ENCODE data around the gene PROK1. TPM values are rescaled to one million over a fixed set of nuclear protein-coding genes. Genes with fewer than 3 reads are reported as not detected.
A peak's percentile ranks its signal among the peaks of the same experiment; 100 is the strongest.
"Not testable (repeated sequence)": the region's sequence is repeated elsewhere in the genome, so short reads cannot be mapped to it uniquely, and the experiment has no call there.

The PROK1 gene
- total RNA-seq, 1 experiment from 2014 or later, result not detected

DNA sequence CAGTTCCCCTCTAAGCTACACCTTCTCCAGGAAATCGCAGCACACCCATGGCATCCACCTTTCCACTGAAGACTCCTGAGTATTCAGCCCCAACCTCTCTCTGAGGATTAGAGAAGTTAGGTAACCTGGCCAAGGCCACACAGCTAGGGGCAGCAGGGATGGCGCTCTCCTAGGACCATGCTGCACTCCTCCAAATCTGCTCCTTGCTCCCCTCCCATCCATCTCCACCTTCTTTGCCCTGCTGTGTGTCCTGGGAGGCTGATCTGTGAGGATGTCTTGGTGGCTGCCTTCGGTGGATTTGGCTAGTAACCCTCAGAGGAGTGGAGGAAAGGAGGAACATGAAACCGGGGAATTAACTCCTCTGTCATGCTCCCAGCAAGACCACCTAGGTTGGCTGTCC, 20.0 kb upstream of the PROK1 start:
- in situ Hi-C loops (cut with HindIII; ENCODE audit: low sequenced_read_pairs), result no loop called here
- no peak for DNase-seq (ENCODE audit: low spot score)

- in situ Hi-C loops (cut with HindIII; ENCODE audit: low sequenced_read_pairs), result no loop called here
- DNase-seq (ENCODE audit: low spot score), result no peak
Observed at GRCh38 chr1:110433213-110433612, 17.7 kb upstream of the PROK1 start.

DNA sequence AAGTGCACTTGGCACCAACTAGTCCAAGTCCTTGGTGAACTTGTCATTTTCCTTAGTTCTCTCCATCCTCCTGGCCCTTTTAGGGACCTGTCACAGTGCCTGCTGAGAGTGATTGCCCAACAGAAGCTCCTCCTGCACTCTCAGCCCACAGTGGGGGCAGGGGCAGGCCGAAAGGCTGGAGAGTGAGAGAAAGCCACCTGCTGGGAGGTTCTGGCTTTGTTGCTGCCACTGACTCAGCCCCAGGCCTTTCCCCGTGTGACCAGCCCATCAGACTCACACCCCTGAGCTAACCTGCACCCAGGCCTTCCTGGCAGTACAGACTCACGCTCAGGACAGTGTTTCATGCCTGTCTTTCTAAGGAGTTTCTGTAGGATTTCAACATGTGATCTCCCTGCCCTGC, 17.1 kb upstream of the PROK1 start:
- no peak for DNase-seq (ENCODE audit: low spot score)
- in situ Hi-C loops (cut with HindIII; ENCODE audit: low sequenced_read_pairs), result no loop called here

DNA sequence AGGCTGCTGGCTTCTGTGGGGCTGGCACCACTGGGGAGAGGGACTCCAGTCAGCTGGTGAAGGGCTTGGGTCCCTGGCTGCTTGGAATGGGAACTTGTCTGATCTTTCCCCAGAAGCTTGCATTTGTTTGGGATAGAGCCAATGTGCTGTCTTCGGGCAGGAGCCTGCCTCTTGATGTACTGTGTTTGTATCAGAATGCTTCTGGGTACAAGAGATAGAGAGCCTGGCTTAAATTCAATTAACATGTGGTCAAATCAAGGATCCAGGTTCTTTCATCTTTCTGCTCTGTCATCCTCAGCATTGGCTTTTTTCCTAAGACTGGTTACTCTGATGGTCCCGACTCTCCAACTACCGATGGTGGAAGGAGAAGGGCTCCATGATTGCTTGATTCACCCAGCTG, 16.0 kb upstream of the PROK1 start:
- in situ Hi-C loops (cut with HindIII; ENCODE audit: low sequenced_read_pairs), result no loop called here
- no peak for DNase-seq (ENCODE audit: low spot score)

DNA sequence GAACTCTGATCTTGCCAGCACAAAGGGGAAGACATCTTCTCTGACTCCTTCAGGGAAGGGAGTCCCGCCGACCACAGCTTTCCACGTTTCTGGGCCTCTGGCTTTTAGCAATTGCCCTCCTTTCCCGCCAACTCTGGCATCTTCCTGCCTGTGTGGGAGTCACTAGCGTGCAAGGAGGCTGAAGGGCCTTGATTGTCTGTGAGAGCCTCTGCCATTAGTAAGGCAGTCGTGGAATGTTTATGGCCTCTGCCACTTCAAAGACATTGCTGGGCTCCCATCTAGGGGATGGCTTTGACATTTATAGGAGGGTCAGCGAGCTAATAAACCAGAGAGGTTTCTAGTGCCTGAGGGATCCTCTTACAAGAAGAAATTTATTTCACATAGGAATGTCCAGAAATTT, 14.3 kb upstream of the PROK1 start:
- in situ Hi-C loops (cut with HindIII; ENCODE audit: low sequenced_read_pairs), result no loop called here
- no peak for DNase-seq (ENCODE audit: low spot score)

DNA sequence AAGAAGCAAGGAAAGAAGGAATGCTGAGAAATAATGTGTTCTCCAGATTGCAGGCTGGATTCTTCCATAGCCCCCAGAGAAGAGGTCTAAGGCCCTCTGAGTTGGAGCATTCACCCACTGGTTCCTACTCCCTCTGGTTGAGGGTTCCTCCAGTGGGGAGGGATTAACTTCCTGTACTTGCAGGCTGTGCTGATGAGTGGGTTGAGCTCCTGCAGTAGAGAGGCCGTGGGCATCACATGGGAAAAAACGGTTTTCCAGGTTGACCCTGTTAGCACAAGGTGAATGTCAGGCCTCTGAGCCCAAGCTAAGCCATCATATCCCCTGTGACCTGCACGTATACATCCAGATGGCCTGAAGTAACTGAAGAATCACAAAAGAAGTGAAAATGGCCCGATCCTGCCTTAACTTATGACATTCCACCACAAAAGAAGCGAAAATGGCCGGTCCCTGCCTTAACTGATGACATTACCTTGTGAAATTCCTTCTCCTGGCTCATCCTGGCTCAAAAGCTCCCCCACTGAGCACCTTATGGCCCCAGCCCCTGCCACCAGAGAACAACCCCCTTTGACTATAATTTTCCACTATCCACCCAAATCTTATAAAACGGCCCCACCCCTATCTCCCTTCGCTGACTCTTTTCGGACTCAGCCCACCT, 13.2 kb upstream of the PROK1 start:
- in situ Hi-C loops (cut with HindIII; ENCODE audit: low sequenced_read_pairs); DNase-seq (ENCODE audit: low spot score): not testable (repeated sequence)

GRCh38 chr1:110438893-110439292, 12.1 kb upstream of the PROK1 start:
- no peak for DNase-seq (ENCODE audit: low spot score)
- in situ Hi-C loops (cut with HindIII; ENCODE audit: low sequenced_read_pairs), result no loop called here

DNA sequence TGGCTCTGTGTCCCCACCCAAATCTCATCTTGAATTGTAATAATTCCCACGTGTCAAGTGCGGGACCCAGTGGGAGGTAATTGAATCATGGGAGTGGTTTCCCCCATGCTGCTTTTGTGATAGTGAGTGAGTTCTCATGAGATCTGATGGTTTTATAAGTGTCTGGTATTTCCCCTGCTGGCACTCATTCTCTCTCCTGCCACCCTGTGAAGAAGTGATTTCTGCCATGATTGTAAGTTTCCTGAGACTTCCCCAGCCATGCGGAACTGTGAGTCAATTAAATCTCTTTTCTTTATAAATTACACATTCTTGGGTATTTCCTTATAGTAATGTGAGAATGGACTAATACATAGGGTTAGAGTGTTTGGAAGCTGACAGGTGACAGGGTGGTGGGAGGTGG, 11.1 kb upstream of the PROK1 start:
- in situ Hi-C loops (cut with HindIII; ENCODE audit: low sequenced_read_pairs); DNase-seq (ENCODE audit: low spot score): not testable (repeated sequence)

DNA sequence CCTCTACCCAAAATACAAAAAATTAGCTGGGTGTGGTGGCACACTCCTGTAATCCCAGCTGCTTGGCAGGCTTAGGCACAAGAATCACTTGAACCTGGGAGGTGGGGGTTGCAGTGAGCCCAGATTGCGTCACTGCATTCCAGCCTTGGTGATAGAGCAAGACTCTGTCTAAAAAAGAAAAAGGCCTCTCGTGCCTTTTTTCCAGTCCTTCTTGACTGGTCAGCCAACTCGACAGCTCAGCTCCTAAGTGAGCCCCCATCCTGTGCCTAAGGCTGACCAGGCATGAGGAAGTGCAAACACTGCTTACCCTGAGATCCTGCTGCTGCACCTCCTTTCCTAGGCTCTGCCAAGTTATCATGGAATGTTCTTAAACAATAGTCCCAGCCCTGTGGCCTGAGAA, 10.1 kb upstream of the PROK1 start:
- DNase-seq (ENCODE audit: low spot score), result no peak
- in situ Hi-C loops (cut with HindIII; ENCODE audit: low sequenced_read_pairs), result no loop called here

- DNase-seq (ENCODE audit: low spot score), result no peak
- in situ Hi-C loops (cut with HindIII; ENCODE audit: low sequenced_read_pairs), result no loop called here
Observed at GRCh38 chr1:110441888-110442287, 9.1 kb upstream of the PROK1 start.

DNA sequence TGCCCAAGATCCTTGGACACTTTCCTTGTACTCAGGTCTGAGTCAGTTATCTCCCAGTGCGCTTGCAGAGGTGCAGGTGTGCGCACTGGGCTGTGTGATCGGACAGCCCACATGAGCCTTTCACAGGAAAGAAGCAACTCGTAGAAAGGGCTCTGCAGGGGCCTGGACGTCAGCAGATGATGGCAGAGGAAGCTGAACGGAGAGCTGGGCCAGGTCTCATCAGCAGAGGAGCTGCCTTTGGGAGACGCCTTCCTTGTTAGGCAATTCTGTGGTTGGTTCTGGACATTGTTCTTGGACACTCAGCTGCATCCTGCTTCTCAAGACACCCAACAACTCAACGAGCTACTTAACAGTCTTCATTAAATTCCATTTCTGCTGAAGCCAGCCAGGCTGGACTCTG, 7.5 kb upstream of the PROK1 start:
- in situ Hi-C loops (cut with HindIII; ENCODE audit: low sequenced_read_pairs), result no loop called here
- DNase-seq (ENCODE audit: low spot score), result no peak

GRCh38 chr1:110444561-110444960, 6.4 kb upstream of the PROK1 start:
- in situ Hi-C loops (cut with HindIII; ENCODE audit: low sequenced_read_pairs), result no loop called here

GRCh38 chr1:110449661-110450651, 993 bp upstream of the PROK1 start:
- in situ Hi-C loops (cut with HindIII; ENCODE audit: low sequenced_read_pairs), result no loop called here

More at GRCh38 chr1:110444561-110444960, 6.4 kb upstream of the PROK1 start:
- DNase-seq (ENCODE audit: low spot score), result no peak

DNA sequence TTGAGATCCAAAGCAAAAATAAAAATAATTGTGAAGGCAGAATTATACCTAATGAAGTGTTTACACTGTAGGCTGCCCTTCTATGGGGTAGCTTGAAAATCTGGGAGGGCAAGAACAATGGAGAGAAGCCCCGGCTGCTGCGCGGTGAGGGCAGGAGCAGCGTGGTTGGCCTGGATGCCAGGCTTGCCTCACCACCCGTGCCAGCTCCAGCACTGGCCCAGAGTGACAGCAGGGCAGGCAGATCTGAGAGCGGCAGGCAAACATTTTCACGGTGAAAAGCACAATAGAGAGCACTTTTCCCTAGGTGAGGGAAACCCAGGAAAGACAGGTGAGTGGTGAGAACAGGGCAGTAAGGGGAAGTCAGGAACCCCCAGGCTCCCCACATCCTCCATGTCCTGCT, 1.4 kb downstream of the PROK1 start:
- peak; percentile 72 for DNase-seq (ENCODE audit: low spot score)
- in situ Hi-C loops (cut with HindIII; ENCODE audit: low sequenced_read_pairs), result no loop called here

More at GRCh38 chr1:110449661-110450651, 993 bp upstream of the PROK1 start:
- DNase-seq (ENCODE audit: low spot score), result no peak

DNA sequence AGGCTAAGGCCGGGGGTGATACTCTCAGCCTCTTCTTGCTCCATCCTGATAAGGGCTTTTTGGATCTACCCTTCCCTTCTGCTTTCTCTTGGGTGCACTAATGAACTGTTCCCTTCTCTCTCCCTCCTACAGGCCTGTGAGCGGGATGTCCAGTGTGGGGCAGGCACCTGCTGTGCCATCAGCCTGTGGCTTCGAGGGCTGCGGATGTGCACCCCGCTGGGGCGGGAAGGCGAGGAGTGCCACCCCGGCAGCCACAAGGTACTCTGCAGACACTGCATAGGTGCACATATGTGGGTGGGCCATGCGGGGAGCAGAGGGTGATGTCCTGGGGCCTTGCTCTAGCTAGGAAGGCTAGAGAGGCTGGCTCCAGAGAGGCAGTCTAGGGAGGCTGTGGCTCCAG, 2.9 kb downstream of the PROK1 start:
- in situ Hi-C loops (cut with HindIII; ENCODE audit: low sequenced_read_pairs), result no loop called here
- no peak for DNase-seq (ENCODE audit: low spot score)

- in situ Hi-C loops (cut with HindIII; ENCODE audit: low sequenced_read_pairs), result no loop called here
- DNase-seq (ENCODE audit: low spot score), result no peak
Observed at GRCh38 chr1:110454328-110454727, 3.4 kb downstream of the PROK1 start.

DNA sequence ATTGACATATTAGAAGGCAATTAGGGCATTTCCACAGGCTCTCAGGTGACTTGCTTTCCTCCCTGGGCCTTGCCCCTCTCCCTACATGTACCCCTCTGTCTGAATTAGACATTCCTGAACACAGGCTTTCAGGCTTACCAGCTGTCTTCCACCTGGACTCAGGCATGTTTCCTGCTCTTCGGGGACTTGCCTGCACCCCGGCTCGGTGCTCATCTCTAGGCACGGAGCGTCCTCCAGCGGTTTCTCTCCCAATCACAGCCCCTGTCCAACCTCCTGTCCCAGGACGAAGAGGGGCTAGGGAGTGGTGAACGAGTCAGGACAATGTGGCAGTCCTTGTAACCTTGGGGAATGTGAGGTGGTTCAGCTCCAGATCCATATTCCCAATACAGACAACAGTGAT, 4.2 kb downstream of the PROK1 start:
- in situ Hi-C loops (cut with HindIII; ENCODE audit: low sequenced_read_pairs), result no loop called here
- DNase-seq (ENCODE audit: low spot score), result no peak

GRCh38 chr1:110457206-110457605, 6.3 kb downstream of the PROK1 start:
- no peak for DNase-seq (ENCODE audit: low spot score)
- in situ Hi-C loops (cut with HindIII; ENCODE audit: low sequenced_read_pairs), result no loop called here

DNA sequence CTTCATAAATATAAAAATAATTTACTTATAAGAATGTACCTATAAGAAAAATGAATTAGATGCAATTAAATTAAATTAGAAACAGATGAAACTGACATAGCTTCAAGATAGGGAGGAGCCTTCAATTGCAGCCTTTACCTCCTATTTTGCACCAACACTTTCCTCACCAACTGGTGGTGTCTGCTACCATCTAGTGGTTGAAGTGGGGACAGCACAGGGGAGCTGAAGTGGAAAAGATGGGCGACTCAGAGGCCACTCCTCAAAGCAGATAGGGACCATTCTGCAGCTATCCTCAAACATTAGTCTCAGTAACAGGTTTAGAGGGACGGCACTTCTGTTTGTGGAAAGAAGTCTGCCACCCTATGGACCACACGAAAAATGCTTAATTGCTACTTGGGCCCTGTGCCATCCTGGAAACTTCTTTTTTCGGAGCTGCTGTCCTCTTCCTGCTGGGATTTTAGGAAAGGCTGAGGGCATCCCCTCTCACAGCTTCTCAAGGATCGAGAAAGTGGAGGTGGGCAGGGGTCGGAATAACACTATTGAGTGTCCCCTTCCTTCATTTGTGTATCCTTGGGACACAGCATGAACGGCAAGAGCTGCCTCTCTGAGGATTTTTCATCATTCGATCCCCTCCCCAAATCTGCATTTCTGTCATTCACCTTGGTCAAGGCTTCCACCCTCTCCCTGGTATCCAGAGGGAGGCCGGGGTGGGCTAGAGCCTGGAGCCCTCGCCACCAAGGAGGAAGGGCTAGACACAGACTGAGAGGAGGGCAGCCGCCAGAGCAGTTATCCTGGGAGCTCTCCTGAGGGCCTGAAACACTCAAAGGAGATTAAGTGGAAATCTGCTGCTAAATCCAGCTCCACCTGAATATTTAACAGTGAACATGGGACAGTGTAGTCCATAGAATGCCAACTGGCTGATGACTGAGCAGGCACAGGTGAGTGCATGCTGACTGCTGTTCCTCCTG, 9.6 kb downstream of the PROK1 start:
- DNase-seq (ENCODE audit: low spot score), result peak; percentile 93
- in situ Hi-C loops (cut with HindIII; ENCODE audit: low sequenced_read_pairs), result no loop called here
